GM18907 (cell line): ENCODE measurements around the gene NUDT16.

ENCODE experiments used
- ATAC-seq: cut with Tn5 transposase; IDR thresholded peaks from one replicate; pipeline ENCODE4 v1.9.1; 2021; ENCODE audit warnings: mild to moderate bottlenecking, moderate library complexity; ENCODE audit not compliant: unreplicated experiment

NUDT16 gene

GRCh38 chr3:131381445-131382291, at the start of gene NUDT16:
Gene NUDT16 (plus strand): TSS chr3:131381774. CDS start chr3:131381805, 31 bp downstream.
- peak; percentile 99 for ATAC-seq

GRCh38 chr3:131338948-131339640, 42.5 kb upstream of the NUDT16 start:
- no peak for ATAC-seq

- no peak for ATAC-seq
Observed at GRCh38 chr3:131341761-131342160, 39.8 kb upstream of the NUDT16 start.

GRCh38 chr3:131348911-131349310, 32.7 kb upstream of the NUDT16 start:
- no peak for ATAC-seq

- no peak for ATAC-seq
Observed at GRCh38 chr3:131349454-131349853, 32.1 kb upstream of the NUDT16 start.

- no peak for ATAC-seq
Observed at GRCh38 chr3:131349946-131350347, 31.6 kb upstream of the NUDT16 start.

GRCh38 chr3:131350506-131350905, 31.1 kb upstream of the NUDT16 start:
- no peak for ATAC-seq

GRCh38 chr3:131353016-131353877, 28.3 kb upstream of the NUDT16 start:
- peak; percentile 51 for ATAC-seq

GRCh38 chr3:131353986-131354385, 27.6 kb upstream of the NUDT16 start:
- ATAC-seq: no peak

- ATAC-seq: no peak
Observed at GRCh38 chr3:131356006-131356595, 25.5 kb upstream of the NUDT16 start.

- no peak for ATAC-seq
Observed at GRCh38 chr3:131357275-131357674, 24.3 kb upstream of the NUDT16 start.

- ATAC-seq: no peak
Observed at GRCh38 chr3:131360191-131360755, 21.3 kb upstream of the NUDT16 start.

- ATAC-seq: peak; percentile 9
Observed at GRCh38 chr3:131361066-131361463, 20.5 kb upstream of the NUDT16 start.

GRCh38 chr3:131361464-131362421, 19.8 kb upstream of the NUDT16 start:
- ATAC-seq: peak; percentile 70

- no peak for ATAC-seq
Observed at GRCh38 chr3:131363275-131363674, 18.3 kb upstream of the NUDT16 start.

- no peak for ATAC-seq
Observed at GRCh38 chr3:131370935-131371687, 10.5 kb upstream of the NUDT16 start.

- ATAC-seq: no peak
Observed at GRCh38 chr3:131371688-131372066, 9.9 kb upstream of the NUDT16 start.

GRCh38 chr3:131374741-131375140, 6.8 kb upstream of the NUDT16 start:
- ATAC-seq: no peak
